Brain microvascular endothelial cell (primary cell): Measurements from ENCODE around the gene FAM227A.

Experiments used
- DNase-seq: peaks from one replicate; pipeline ENCODE4 v3.0.0-alpha.2; 2020
- H3K27ac ChIP-seq: fragments of 250-450 bp; sonication (Bioruptor Pico); 2 replicates; pipeline ENCODE4 v1.5.1; 2020; ENCODE audit warnings: mild to moderate bottlenecking, moderate library complexity
- H3K27me3 ChIP-seq: fragments of 250-450 bp; sonication (Bioruptor Pico); replicated peaks from 2 replicates; pipeline ENCODE4 v1.5.1; 2020; ENCODE audit warnings: mild to moderate bottlenecking
- H3K36me3 ChIP-seq: fragments of 250-450 bp; sonication (Bioruptor Pico); replicated peaks from 2 replicates; pipeline ENCODE4 v1.5.1; 2020; ENCODE audit warnings: mild to moderate bottlenecking
- H3K4me3 ChIP-seq: 2 replicates; pipeline ENCODE4 v1.5.1; 2011; ENCODE audit warnings: low read depth, mild to moderate bottlenecking, control low read depth, low read length, moderate library complexity
- CTCF ChIP-seq: IDR thresholded peaks from 2 replicates; pipeline ENCODE4 v1.5.1; 2011; ENCODE audit warnings: low read depth, mild to moderate bottlenecking, moderate library complexity, low read length, control low read depth, inconsistent platforms; ENCODE audit errors: missing control alignments
- in situ Hi-C: cut with HindIII; loops from 2 replicates; pipeline ENCODE4 v1.10.0; 2017; ENCODE audit warnings: low sequenced_read_pairs, low pct_ligation_motif_present

The FAM227A gene

DNA sequence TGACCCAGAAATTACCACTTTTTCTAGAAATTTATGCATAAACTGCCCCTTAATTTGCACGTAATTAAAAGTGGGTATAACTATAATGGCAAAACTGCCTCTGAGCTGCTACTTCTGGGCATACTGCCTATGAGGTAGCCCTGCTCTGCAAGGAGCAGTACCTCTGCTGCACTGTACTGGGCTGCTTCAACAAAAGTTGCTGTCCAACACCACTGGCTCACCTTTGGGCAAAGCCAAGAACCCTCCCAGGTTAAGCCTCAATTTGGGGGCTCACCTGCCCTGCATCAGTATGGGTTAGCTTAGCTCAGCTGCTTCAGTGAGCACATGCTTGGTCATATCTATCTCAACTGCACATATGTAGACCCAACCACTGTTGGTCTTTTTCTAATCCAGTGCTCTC lies 90.8 kb downstream of the FAM227A start:
- in situ Hi-C loops: no loop called here
- no peak for DNase-seq
- no peak overlapping the region for H3K27ac ChIP-seq
- H3K36me3 ChIP-seq: no peaks in the 10 kb centered on the region
- H3K4me3 ChIP-seq: no peak overlapping the region
- no peak for TF ChIP-seq CTCF
- H3K27me3 ChIP-seq: no peaks in the 10 kb centered on the region

DNA sequence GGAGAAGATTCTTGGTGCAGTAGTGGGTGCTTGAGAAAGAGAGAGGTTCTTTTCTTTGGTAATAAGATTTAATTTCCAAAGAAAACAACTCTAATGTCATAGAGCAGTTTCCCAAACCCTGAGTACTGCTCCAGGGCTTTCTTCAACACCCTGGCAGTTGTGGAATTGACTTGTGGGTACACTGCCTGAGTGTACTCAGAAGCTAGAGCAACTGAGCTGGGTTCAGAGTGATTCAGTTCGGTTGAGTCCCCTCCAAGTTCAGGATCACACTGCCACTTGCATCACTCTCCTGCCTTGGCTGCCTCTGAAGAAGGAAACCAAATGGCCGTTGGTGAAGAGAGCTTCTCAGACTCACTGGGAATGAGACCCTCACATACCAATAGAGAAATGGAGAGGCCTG lies 91.5 kb downstream of the FAM227A start:
- no peak for TF ChIP-seq CTCF
- in situ Hi-C loops: no loop called here
- Histone ChIP-seq H3K27me3 (no peaks in the 10 kb centered on the region), H3K27ac (no peak overlapping the region), H3K4me3 (no peak overlapping the region), H3K36me3 (no peaks in the 10 kb centered on the region)
- DNase-seq: no peak

- Histone ChIP-seq H3K27ac (no peak overlapping the region), H3K4me3 (no peak overlapping the region), H3K27me3 (no peaks in the 10 kb centered on the region), H3K36me3 (no peaks in the 10 kb centered on the region)
- DNase-seq: no peak
- no peak for TF ChIP-seq CTCF
- in situ Hi-C loops: no loop called here
Measured at GRCh38 chr22:38554281-38554680, 101.9 kb downstream of the FAM227A start.

DNA sequence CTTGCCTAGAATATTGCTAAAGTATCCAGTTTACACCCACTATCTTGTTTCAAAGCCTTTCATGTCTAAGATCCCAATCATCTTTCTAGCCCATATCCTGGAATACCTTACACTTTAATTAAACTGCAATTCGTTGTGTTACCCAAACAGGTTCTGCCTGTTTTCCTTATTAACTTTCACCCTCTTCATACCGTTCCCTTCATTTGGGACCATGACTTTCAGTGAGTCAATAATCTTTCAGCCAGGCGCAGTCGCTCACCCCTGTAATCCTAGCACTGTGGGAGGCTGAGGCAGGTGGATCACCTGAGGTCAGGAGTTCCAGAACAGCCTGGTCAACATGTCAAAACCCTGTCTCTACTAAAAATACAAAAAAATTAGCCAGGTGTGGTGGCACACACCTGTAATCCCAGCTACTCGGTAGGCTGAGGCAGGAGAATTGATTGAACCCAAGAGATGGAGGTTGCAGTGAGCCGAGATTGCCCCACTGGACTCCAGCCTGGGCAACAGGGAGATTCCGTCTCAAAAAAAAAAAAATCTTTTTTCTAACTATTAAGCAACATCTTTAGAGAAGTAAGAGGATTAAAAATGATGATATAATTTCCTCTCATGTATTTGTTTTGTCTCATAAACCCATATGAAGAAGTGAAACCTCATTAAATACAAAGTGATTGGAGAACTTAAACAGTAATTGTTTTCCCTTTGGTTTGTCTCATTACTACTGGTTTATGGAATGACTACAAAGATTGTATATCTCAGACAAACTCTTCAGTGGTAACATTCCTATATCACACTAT lies 106.9 kb downstream of the FAM227A start:
- in situ Hi-C loops: no loop called here
- no peak for DNase-seq
- TF ChIP-seq CTCF: no peak
- Histone ChIP-seq H3K27ac (no peak overlapping the region), H3K4me3 (no peak overlapping the region), H3K27me3 (no peaks in the 10 kb centered on the region), H3K36me3 (no peaks in the 10 kb centered on the region)

- Histone ChIP-seq H3K4me3 (no peak overlapping the region), H3K36me3 (no peaks in the 10 kb centered on the region), H3K27ac (no peak overlapping the region), H3K27me3 (no peaks in the 10 kb centered on the region)
- no peak for TF ChIP-seq CTCF
- in situ Hi-C loops: no loop called here
- no peak for DNase-seq
Measured at GRCh38 chr22:38540701-38541100, 115.5 kb downstream of the FAM227A start.
